ENCODE measurements around the gene PRUNE1. TPM values are rescaled to one million over a fixed set of nuclear protein-coding genes. Genes with fewer than 3 reads are reported as not detected.
A peak's percentile ranks its signal among the peaks of the same experiment; 100 is the strongest.

Gene PRUNE1
- total and polyA plus RNA-seq, 4 donors, result 10.5 to 16.8 (median 14.8) TPM

DNA sequence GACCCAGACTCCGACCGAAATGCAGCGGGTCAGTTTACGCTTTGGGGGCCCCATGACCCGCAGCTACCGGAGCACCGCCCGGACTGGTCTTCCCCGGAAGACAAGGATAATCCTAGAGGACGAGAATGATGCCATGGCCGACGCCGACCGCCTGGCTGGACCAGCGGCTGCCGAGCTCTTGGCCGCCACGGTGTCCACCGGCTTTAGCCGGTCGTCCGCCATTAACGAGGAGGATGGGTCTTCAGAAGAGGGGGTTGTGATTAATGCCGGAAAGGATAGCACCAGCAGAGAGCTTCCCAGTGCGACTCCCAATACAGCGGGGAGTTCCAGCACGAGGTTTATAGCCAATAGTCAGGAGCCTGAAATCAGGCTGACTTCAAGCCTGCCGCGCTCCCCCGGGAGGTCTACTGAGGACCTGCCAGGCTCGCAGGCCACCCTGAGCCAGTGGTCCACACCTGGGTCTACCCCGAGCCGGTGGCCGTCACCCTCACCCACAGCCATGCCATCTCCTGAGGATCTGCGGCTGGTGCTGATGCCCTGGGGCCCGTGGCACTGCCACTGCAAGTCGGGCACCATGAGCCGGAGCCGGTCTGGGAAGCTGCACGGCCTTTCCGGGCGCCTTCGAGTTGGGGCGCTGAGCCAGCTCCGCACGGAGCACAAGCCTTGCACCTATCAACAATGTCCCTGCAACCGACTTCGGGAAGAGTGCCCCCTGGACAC is 39.8 kb downstream of the PRUNE1 start:
- no peaks in the 10 kb centered on the region for H3K27me3 ChIP-seq (ENCODE audit: control insufficient read depth in 1 of 2, insufficient read depth in 2 of 2, low read length in 1 of 2)
- H3K4me1 ChIP-seq (ENCODE audit: control insufficient read depth in 1 of 2, insufficient read depth in 2 of 2, low read length in 2 of 2), result no peaks in the 10 kb centered on the region
- DNase-seq (peak; percentile 79 to 88), ATAC-seq (ENCODE audit: low FRiP score) (peak; percentile 85)
- H3K4me3 ChIP-seq (ENCODE audit: low read length in 2 of 2), result peak overlapping the region; percentile 51 to 82
- 0 to 1% methylated on average over 48 of the region's 48 CpGs for WGBS, 2 donors
- peak overlapping the region in 1 of 2 donors; percentile 41 for H3K27ac ChIP-seq (ENCODE audit: low read depth in 1 of 2, low read length in 2 of 2)
- intact Hi-C loops (cut with DNase I), result no loop called here
- peaks cover 0 to 2% of the 10 kb centered on the region in 2 donors for H3K36me3 ChIP-seq (ENCODE audit: control insufficient read depth in 1 of 2, insufficient read depth in 2 of 2, low read length in 1 of 2)
- H3K9me3 ChIP-seq (ENCODE audit: control insufficient read depth, low read length), result no peaks in the 10 kb centered on the region

DNA sequence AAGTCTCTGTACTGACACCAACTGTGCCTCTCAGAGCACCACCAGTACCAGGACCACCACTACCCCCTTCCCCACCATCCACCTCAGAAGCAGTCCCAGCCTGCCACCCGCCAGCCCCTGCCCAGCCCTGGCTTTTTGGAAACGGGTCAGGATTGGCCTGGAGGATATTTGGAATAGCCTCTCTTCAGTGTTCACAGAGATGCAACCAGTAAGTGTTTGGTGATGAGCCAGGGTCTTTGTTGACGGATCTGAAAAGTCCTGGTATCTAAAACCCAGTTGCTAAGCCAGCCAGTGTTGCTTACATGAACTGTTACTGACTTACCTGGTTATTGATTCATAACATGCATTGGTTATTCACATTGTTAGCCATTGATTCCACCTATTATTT is 40.4 kb downstream of the PRUNE1 start:
- no peaks in the 10 kb centered on the region for H3K9me3 ChIP-seq (ENCODE audit: control insufficient read depth, low read length)
- H3K36me3 ChIP-seq (ENCODE audit: control insufficient read depth in 1 of 2, insufficient read depth in 2 of 2, low read length in 1 of 2), result peaks cover 0 to 2% of the 10 kb centered on the region in 2 donors
- ATAC-seq (ENCODE audit: low FRiP score) (no peak), DNase-seq (no peak)
- H3K4me3 ChIP-seq (ENCODE audit: low read length in 2 of 2), result peak overlapping the region in 1 of 2 donors; percentile 51
- H3K27me3 ChIP-seq (ENCODE audit: control insufficient read depth in 1 of 2, insufficient read depth in 2 of 2, low read length in 1 of 2), result no peaks in the 10 kb centered on the region
- H3K27ac ChIP-seq (ENCODE audit: low read depth in 1 of 2, low read length in 2 of 2), result peak overlapping the region in 1 of 2 donors; percentile 16
- intact Hi-C loops (cut with DNase I), result no loop called here
- H3K4me1 ChIP-seq (ENCODE audit: control insufficient read depth in 1 of 2, insufficient read depth in 2 of 2, low read length in 2 of 2), result no peaks in the 10 kb centered on the region
- 2 to 5% methylated on average over 3 of the region's 3 CpGs for WGBS, 2 donors

DNA sequence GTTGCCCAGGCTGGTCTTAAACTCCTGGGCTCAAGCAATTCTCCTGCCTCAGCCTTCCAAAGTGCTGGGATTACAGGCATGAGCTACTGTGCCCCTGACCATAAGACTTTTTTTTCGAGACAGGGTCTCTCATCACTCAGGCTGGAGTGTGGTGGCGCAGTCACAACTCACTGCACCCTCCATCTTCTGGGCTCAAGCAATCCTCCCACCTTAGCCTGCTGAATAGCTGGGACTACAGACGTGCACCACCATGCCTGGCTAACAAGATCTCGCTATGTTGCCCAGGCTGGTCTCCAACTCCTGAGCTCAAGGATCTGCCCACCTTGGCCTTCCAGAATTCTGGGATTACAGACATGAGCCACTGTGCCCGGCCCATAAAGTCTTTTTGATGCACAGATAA is 41.2 kb downstream of the PRUNE1 start:
- peak overlapping the region in 1 of 2 donors; percentile 21 for H3K27ac ChIP-seq (ENCODE audit: low read depth in 1 of 2, low read length in 2 of 2)
- H3K4me1 ChIP-seq (ENCODE audit: control insufficient read depth in 1 of 2, insufficient read depth in 2 of 2, low read length in 2 of 2), result no peaks in the 10 kb centered on the region
- WGBS, 2 donors, result 80 to 82% methylated on average over 5 of the region's 5 CpGs
- H3K27me3 ChIP-seq (ENCODE audit: control insufficient read depth in 1 of 2, insufficient read depth in 2 of 2, low read length in 1 of 2), result no peaks in the 10 kb centered on the region
- no peaks in the 10 kb centered on the region for H3K9me3 ChIP-seq (ENCODE audit: control insufficient read depth, low read length)
- peaks cover 0 to 2% of the 10 kb centered on the region in 2 donors for H3K36me3 ChIP-seq (ENCODE audit: control insufficient read depth in 1 of 2, insufficient read depth in 2 of 2, low read length in 1 of 2)
- no peak overlapping the region for H3K4me3 ChIP-seq (ENCODE audit: low read length in 2 of 2)
- DNase-seq (no peak), ATAC-seq (ENCODE audit: low FRiP score) (no peak)
- intact Hi-C loops (cut with DNase I), result no loop called here

DNA sequence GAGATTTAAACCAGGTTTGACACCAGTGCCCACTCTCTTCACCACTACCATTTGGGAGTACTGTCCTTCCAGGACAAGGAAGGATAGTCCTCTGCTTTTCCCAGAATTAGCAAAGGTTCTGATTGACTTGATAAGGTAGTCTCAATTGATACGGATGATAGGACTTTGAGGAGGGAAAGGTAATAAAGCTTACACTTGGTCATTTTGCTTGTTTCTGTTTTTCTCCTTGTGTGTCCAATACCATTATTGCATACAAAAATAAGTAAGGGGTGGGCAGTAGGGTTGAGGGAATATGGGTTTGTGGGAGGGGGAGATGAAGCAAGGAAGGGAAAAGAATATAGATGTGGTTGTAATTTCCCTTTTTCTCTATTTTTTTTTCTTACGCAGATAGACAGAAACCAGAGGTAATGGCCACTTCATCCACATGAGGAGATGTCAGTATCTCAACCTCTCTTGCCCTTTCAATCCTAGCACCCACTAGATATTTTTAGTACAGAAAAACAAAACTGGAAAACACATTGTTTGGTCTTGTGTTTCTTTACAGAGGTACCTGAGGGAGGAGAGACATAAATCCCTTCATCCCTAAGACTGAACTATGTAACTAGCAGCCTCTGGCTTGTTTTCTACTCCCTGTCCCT is 41.9 kb downstream of the PRUNE1 start:
- WGBS, 2 donors, result 77 to 78% methylated on average over 2 of the region's 2 CpGs
- Histone ChIP-seq H3K9me3 (ENCODE audit: control insufficient read depth, low read length) (no peaks in the 10 kb centered on the region), H3K4me3 (ENCODE audit: low read length in 2 of 2) (no peak overlapping the region), H3K27ac (ENCODE audit: low read depth in 1 of 2, low read length in 2 of 2) (no peak overlapping the region), H3K27me3 (ENCODE audit: control insufficient read depth in 1 of 2, insufficient read depth in 2 of 2, low read length in 1 of 2) (no peaks in the 10 kb centered on the region), H3K36me3 (ENCODE audit: control insufficient read depth in 1 of 2, insufficient read depth in 2 of 2, low read length in 1 of 2) (peaks cover 0 to 4% of the 10 kb centered on the region in 2 donors), H3K4me1 (ENCODE audit: control insufficient read depth in 1 of 2, insufficient read depth in 2 of 2, low read length in 2 of 2) (no peaks in the 10 kb centered on the region)
- DNase-seq (no peak), ATAC-seq (ENCODE audit: low FRiP score) (no peak)
- intact Hi-C loops (cut with DNase I), result no loop called here

DNA sequence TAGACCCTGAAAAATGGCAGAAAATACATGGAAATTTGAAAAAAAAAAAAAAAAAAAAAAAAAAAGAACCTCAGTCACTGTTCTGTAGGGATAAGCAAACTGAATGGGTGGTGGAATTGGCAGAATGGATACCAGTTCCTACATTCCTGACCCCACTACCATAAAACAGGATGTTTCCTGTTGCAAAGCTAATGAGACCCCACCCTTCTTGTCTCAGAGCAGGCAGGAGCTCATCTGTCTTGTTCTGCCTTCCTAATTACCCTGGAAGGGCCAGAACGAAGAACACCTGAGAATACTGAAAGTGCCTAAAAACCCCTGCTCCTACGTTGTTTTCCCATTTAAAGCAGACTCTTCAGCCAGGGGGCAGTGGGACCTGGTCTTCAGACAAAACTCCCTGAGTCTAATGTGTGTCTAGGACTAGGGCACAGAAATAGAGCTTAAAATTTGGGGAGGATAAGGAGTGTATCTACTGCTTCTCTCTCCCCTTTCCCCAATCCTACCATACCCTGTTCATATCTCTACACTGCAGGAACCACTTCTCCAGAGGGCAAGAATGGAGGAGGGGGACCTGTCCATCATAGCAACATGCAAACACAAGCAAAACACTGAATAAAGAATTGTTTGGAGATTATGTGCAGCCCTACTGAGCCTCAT is 43.2 kb downstream of the PRUNE1 start:
- ATAC-seq (ENCODE audit: low FRiP score), result no peak
- Histone ChIP-seq H3K4me1 (ENCODE audit: control insufficient read depth in 1 of 2, insufficient read depth in 2 of 2, low read length in 2 of 2) (peaks cover 0 to 3% of the 10 kb centered on the region in 2 donors), H3K9me3 (ENCODE audit: control insufficient read depth, low read length) (no peaks in the 10 kb centered on the region), H3K36me3 (ENCODE audit: control insufficient read depth in 1 of 2, insufficient read depth in 2 of 2, low read length in 1 of 2) (peaks cover 2 to 10% of the 10 kb centered on the region in 2 donors), H3K27me3 (ENCODE audit: control insufficient read depth in 1 of 2, insufficient read depth in 2 of 2, low read length in 1 of 2) (no peaks in the 10 kb centered on the region), H3K27ac (ENCODE audit: low read depth in 1 of 2, low read length in 2 of 2) (no peak overlapping the region), H3K4me3 (ENCODE audit: low read length in 2 of 2) (no peak overlapping the region)
- intact Hi-C loops (cut with DNase I), result no loop called here
- 67 to 72% methylated on average over 2 of the region's 2 CpGs for WGBS, 2 donors
- no peak for DNase-seq

DNA sequence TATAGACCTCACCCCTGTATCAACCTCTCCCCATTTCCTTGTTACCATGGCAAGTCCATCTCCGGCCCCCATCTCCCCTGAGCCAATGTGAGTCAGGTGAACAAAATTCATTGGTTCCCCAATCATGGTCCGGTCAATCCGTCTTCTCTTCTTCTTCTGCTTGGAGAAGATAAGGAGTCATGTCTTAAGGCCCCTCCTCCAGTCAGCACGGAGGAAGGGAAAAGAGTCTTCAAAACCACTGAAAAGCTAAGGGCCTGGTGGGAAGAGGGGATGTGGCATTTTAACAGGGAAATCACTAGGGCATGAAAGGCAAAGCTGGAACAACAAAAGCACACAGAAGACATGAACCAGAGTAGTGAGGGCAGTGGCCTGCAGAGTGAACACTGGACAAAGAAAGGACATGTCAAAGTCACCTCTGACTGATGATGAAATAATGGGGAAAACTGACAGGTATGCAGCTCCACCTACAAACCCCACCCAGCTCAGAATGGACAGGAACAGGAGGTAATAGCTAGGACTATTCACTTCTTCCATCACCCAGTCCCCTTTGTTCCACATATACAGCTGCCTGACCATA is 46.8 kb downstream of the PRUNE1 start:
- peaks cover 2 to 10% of the 10 kb centered on the region in 2 donors for H3K36me3 ChIP-seq (ENCODE audit: control insufficient read depth in 1 of 2, insufficient read depth in 2 of 2, low read length in 1 of 2)
- no peak overlapping the region for H3K4me3 ChIP-seq (ENCODE audit: low read length in 2 of 2)
- no peaks in the 10 kb centered on the region for H3K27me3 ChIP-seq (ENCODE audit: control insufficient read depth in 1 of 2, insufficient read depth in 2 of 2, low read length in 1 of 2)
- DNase-seq, result no peak
- H3K9me3 ChIP-seq (ENCODE audit: control insufficient read depth, low read length), result no peaks in the 10 kb centered on the region
- intact Hi-C loops (cut with DNase I), result loop anchor here in 1 of 2 donors (5.0 kb wide), 1 partner anchor 48 kb away; the partner anchor contains the start of genes MINDY1 and PRUNE1
- peaks cover 0 to 4% of the 10 kb centered on the region in 2 donors for H3K4me1 ChIP-seq (ENCODE audit: control insufficient read depth in 1 of 2, insufficient read depth in 2 of 2, low read length in 2 of 2)
- ATAC-seq (ENCODE audit: low FRiP score), result no peak
- 85 to 86% methylated on average over 4 of the region's 4 CpGs for WGBS, 2 donors
- peak overlapping the region in 1 of 2 donors; percentile 17 for H3K27ac ChIP-seq (ENCODE audit: low read depth in 1 of 2, low read length in 2 of 2)

DNA sequence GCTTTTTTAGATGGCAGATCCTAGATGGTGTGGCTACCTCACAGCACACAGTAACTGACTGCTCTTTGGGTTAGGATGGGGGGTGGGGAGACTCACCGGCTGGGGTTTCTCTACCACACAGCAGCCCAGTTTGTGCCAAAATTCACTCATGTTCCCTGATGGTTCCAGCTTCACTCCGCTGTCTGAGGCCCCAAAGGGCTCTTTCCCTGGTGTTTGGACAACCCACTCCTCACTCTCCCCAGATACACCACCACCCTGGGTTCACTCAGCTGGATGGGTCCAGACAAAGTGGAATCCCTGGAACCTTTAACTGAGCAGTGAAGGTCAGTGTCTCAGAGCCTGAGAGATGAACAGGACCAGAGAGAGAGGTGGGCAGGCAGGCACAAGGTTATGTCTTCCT is 47.3 kb downstream of the PRUNE1 start:
- intact Hi-C loops (cut with DNase I), result loop anchor here in 1 of 2 donors (5.0 kb wide), 1 partner anchor 48 kb away; the partner anchor contains the start of genes MINDY1 and PRUNE1
- Histone ChIP-seq H3K4me1 (ENCODE audit: control insufficient read depth in 1 of 2, insufficient read depth in 2 of 2, low read length in 2 of 2) (peaks cover 0 to 4% of the 10 kb centered on the region in 2 donors), H3K27ac (ENCODE audit: low read depth in 1 of 2, low read length in 2 of 2) (peak overlapping the region in 1 of 2 donors; percentile 42), H3K4me3 (ENCODE audit: low read length in 2 of 2) (no peak overlapping the region), H3K27me3 (ENCODE audit: control insufficient read depth in 1 of 2, insufficient read depth in 2 of 2, low read length in 1 of 2) (no peaks in the 10 kb centered on the region), H3K9me3 (ENCODE audit: control insufficient read depth, low read length) (no peaks in the 10 kb centered on the region), H3K36me3 (ENCODE audit: control insufficient read depth in 1 of 2, insufficient read depth in 2 of 2, low read length in 1 of 2) (peaks cover 2 to 10% of the 10 kb centered on the region in 2 donors)
- ATAC-seq (ENCODE audit: low FRiP score), result no peak
- DNase-seq, result no peak
- WGBS, 2 donors, result 47 to 48% methylated on average over 2 of the region's 2 CpGs

DNA sequence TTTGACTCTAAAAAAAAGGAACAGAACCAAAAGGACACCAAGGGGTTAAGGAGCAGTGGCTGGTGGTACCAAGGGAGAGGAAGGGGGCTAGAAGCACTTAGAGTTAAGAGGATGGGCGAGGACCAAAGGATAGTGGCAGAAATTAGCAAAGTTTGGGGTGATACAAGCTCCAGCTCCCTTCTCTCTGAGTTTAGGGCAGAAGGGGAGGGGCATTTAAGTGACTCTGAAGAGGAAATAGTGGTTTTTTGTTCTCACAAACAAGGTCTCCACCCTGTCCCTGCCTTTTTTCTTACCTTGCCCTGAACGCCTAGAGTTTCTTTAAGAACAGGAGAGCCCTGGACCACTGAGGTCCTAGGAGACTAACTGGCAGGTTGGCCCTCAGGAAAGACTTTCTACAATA is 47.9 kb downstream of the PRUNE1 start:
- intact Hi-C loops (cut with DNase I), result loop anchor here in 1 of 2 donors (5.0 kb wide), 1 partner anchor 49 kb away; the partner anchor contains the start of genes MINDY1 and PRUNE1
- Histone ChIP-seq H3K9me3 (ENCODE audit: control insufficient read depth, low read length) (no peaks in the 10 kb centered on the region), H3K27ac (ENCODE audit: low read depth in 1 of 2, low read length in 2 of 2) (peak overlapping the region in 1 of 2 donors; percentile 5), H3K36me3 (ENCODE audit: control insufficient read depth in 1 of 2, insufficient read depth in 2 of 2, low read length in 1 of 2) (peaks cover 2 to 10% of the 10 kb centered on the region in 2 donors), H3K27me3 (ENCODE audit: control insufficient read depth in 1 of 2, insufficient read depth in 2 of 2, low read length in 1 of 2) (no peaks in the 10 kb centered on the region), H3K4me1 (ENCODE audit: control insufficient read depth in 1 of 2, insufficient read depth in 2 of 2, low read length in 2 of 2) (peaks cover 0 to 4% of the 10 kb centered on the region in 2 donors), H3K4me3 (ENCODE audit: low read length in 2 of 2) (no peak overlapping the region)
- ATAC-seq (ENCODE audit: low FRiP score) (no peak), DNase-seq (no peak)
- WGBS, 2 donors, result 60 to 63% methylated on average over 2 of the region's 2 CpGs
